Measurements from ENCODE around the gene ARHGAP6. TPM values are rescaled to one million over a fixed set of nuclear protein-coding genes. Genes with fewer than 3 reads are reported as not detected.

ARHGAP6 gene
- polyA plus RNA-seq, 3 donors: 13.9 to 19.4 (median 15.4) TPM

DNA sequence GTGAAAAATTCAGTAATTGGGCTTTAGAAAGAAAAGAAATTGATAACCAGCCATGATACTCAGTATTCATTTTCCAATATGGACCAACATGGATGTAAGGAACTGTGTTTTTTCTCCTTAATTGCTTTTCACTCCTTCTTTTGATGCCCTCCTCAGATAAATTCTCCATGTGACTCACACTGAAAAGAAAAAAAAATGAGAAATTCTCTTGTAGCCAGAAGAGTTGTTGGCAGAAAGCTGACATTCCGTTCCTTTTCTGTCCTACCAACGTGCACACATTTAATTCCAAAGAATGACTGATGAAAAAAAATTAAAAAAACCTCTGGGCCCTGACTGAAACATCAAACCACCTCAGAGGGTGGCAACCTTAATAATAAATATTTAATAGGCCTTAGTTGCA, 219.4 kb downstream of the ARHGAP6 start:
- no peak for DNase-seq (ENCODE audit: extremely low read depth in 1 of 11, low read depth in 9 of 11, low spot score in 4 of 11)

DNA sequence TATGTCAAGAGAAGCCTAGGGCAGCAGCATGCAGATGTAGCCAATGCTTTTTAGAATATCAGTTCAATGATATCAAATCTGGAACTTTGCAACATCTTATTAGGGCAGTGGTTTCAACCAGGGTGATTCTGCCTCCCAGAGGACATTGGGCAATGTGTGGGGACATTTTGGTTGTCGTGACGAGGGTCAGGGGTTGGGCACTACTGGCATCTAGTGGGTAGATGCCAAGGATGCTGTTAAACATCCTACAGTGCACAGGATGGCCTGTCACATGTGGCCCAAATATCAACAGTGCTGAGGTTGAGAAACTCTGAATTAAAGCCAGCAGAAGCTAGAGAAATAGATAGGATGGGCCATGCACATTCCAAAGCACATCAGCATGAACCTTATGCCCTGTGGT, 220.2 kb downstream of the ARHGAP6 start:
- DNase-seq (ENCODE audit: extremely low read depth in 1 of 11, low read depth in 9 of 11, low spot score in 4 of 11): no peak

DNA sequence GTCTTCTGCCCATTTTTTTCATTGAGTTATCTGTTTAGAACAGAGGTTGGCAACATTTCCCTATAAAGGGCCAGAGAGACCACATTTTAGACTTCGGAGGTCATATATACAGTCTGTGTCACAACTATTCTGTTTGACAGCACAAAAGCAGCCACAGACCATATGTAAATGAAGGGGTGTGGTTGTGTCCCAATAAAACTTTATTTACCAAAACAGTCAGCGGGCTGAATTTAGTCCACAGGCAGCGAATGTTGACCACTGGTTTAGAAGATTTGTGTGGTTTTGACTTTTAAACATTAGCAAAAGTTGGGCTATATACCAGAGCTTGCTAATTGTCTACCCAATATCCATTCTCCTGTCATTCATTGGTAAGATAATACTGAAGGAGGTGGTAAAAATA, 221.7 kb downstream of the ARHGAP6 start:
- no peak for DNase-seq (ENCODE audit: extremely low read depth in 1 of 11, low read depth in 9 of 11, low spot score in 4 of 11)

- no peak for DNase-seq (ENCODE audit: extremely low read depth in 1 of 11, low read depth in 9 of 11, low spot score in 4 of 11)
Measured at GRCh38 chrX:11439846-11440245, 225.9 kb downstream of the ARHGAP6 start.

DNA sequence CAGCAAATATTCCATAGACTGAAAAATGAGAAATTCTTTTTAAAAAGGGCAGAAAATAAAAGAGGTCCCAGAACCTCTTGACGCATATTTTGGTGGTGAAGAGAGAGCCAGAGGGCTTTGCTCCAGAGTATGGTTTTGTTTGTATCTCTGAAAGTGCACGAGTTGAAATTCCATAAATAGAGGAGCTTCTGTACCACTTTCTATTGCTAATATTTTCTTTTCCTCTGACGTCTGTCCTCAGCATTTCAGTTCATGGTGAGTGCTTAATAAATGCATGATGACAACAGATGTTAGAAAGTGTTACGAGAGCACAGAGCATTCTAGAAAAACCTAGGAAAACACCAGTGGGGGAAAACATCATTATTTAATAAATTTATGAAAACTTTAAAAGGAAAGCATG, 227.0 kb downstream of the ARHGAP6 start:
- no peak for DNase-seq (ENCODE audit: extremely low read depth in 1 of 11, low read depth in 9 of 11, low spot score in 4 of 11)

DNA sequence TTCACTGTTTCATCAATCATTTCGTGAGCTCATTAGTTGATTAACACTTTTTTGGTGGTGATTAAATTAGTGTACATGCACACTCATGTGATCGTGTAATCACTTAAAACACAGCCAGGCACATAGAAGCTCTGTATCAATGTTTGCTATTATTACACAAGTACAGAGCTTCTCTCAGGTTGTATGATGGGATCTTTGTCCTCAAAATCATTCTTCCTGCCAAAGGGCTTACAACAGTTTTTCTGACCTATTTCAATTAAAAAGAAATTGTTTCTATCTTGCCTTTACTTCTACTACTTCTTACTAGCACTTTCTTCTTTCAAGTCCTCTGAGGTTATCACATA, 227.4 kb downstream of the ARHGAP6 start:
- no peak for DNase-seq (ENCODE audit: extremely low read depth in 1 of 11, low read depth in 9 of 11, low spot score in 4 of 11)

- peak in 2 of 11 donors; percentile 9 to 31 for DNase-seq (ENCODE audit: extremely low read depth in 1 of 11, low read depth in 9 of 11, low spot score in 4 of 11)
Measured at GRCh38 chrX:11437642-11438379, 227.9 kb downstream of the ARHGAP6 start.

DNA sequence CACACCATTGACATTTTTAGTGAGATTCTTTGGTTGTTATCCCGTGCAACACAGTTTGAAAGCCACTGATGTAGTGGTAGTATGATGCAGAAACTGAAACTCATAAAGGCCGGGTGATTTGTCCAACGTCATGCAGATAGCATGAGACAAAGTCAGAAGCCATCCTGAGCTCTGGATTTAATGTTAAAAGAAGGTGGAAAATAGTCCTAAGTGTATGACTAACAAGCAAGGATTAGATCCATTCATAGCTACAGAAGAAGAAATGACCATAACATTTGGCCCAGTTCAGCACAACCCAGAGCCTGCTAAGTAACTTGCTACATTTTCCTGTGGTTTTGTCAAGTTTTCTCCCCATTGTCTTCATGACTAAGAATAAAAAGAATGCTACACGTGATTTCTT, 230.2 kb downstream of the ARHGAP6 start:
- no peak for DNase-seq (ENCODE audit: extremely low read depth in 1 of 11, low read depth in 9 of 11, low spot score in 4 of 11)

GRCh38 chrX:11434607-11435006, 231.1 kb downstream of the ARHGAP6 start:
- no peak for DNase-seq (ENCODE audit: extremely low read depth in 1 of 11, low read depth in 9 of 11, low spot score in 4 of 11)

DNA sequence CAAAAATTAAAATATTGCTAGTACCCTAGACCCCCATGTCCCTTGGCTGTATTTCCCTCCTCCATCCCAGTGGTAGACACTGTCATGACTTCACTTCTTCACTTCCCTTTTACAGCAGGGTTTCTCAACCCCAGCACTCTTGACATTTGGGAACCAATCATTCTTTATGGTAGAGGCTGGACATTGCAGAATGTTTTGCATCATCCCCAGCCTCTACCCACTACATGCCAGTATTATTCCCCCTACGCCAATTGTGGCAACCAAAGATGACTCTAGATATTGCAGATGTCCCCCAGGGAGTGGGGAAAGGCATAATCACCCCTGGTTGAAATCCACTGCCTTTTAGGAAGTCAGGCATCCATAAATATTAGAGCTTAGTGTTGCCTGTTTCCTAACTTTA, 233.9 kb downstream of the ARHGAP6 start:
- no peak for DNase-seq (ENCODE audit: extremely low read depth in 1 of 11, low read depth in 9 of 11, low spot score in 4 of 11)

GRCh38 chrX:11430271-11430670, 235.4 kb downstream of the ARHGAP6 start:
- no peak for DNase-seq (ENCODE audit: extremely low read depth in 1 of 11, low read depth in 9 of 11, low spot score in 4 of 11)

DNA sequence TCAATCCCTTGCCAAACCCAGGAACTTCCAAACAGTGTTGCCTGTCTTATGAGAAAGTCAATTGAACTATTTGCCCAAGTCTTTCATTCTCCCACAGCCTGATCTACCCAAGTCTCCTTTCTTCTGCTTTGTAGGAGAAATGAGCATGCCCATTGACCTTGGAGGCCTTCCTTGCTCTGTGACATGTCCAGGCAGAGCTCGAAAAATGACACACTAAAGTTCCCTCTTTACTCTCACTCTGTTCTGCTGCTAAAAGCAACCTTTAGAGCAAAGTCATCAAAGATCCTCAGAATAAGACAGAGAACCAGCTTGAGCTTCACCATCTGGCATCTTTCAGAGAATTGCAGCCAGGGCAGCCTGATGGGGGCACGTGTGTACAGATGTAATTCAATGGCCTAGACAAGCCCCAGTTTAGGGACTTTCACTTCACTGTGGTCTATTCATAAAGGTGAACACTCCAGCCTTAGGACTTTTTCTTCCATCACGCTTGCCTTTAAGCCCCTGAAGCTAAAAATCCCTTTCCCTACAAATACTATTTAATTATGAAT, 236.1 kb downstream of the ARHGAP6 start:
- no peak for DNase-seq (ENCODE audit: extremely low read depth in 1 of 11, low read depth in 9 of 11, low spot score in 4 of 11)

- peak in 3 of 11 donors; percentile 4 to 15 (median 9) for DNase-seq (ENCODE audit: extremely low read depth in 1 of 11, low read depth in 9 of 11, low spot score in 4 of 11)
Measured at GRCh38 chrX:11427453-11428071, 238.2 kb downstream of the ARHGAP6 start.

- DNase-seq (ENCODE audit: extremely low read depth in 1 of 11, low read depth in 9 of 11, low spot score in 4 of 11): no peak
Measured at GRCh38 chrX:11426712-11427452, 238.8 kb downstream of the ARHGAP6 start.

GRCh38 chrX:11424903-11425674, 240.6 kb downstream of the ARHGAP6 start:
- no peak for DNase-seq (ENCODE audit: extremely low read depth in 1 of 11, low read depth in 9 of 11, low spot score in 4 of 11)

DNA sequence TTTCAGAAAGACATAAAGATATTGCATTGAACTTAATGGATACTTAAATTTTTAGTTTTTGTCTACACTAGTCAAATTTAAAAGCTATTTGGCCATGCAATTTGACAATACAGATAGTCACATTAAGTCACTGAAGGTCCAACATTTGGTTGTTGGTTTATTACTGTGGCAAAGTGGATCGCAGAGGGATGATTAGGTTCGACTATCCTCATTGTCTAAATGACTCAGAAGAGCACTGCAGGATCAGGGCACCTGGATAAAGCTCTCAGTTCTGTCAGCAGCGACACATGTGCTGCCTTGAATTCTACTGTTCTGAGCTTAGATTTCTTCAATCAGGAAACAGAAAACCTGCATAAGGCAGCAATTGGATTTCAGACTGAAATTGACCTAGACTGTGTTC, 241.8 kb downstream of the ARHGAP6 start:
- DNase-seq (ENCODE audit: extremely low read depth in 1 of 11, low read depth in 9 of 11, low spot score in 4 of 11): no peak

DNA sequence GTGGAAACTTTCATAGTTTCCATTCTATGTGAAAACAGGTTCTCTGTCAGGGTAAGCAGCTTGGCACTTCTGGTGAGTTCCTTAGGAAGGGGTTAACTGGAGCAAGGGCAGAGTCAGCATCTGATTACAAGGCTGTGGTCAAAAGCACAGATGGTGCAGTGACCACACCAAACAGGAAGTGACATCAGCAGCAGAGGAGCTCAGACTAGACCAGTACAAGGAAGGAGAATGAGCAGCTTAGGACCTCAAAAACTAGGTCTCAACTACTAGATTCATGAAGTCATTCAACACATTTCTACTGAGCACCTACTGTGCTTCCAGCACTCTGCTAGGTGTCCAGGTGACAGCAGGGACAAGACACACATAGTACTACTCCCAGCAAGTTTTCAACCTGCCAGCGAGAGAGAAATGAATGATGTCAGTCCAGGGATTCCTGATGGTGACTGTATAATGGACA, 242.3 kb downstream of the ARHGAP6 start:
- DNase-seq (ENCODE audit: extremely low read depth in 1 of 11, low read depth in 9 of 11, low spot score in 4 of 11): no peak

DNA sequence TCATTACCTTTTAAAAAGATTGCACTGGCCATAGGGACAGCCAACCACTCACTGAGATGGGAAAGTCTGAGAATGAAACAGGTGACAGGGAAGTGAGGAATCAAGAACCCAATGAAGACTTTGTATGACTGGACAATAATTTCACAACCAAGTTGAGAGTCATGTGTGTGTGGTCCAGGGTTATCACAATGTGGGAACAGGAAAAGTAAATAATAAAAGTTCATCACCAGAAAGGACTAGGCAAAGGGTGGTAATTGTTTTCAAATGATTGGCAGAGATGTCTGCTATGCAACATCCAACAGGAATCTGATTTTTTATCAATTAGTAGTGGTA, 243.2 kb downstream of the ARHGAP6 start:
- no peak for DNase-seq (ENCODE audit: extremely low read depth in 1 of 11, low read depth in 9 of 11, low spot score in 4 of 11)

DNA sequence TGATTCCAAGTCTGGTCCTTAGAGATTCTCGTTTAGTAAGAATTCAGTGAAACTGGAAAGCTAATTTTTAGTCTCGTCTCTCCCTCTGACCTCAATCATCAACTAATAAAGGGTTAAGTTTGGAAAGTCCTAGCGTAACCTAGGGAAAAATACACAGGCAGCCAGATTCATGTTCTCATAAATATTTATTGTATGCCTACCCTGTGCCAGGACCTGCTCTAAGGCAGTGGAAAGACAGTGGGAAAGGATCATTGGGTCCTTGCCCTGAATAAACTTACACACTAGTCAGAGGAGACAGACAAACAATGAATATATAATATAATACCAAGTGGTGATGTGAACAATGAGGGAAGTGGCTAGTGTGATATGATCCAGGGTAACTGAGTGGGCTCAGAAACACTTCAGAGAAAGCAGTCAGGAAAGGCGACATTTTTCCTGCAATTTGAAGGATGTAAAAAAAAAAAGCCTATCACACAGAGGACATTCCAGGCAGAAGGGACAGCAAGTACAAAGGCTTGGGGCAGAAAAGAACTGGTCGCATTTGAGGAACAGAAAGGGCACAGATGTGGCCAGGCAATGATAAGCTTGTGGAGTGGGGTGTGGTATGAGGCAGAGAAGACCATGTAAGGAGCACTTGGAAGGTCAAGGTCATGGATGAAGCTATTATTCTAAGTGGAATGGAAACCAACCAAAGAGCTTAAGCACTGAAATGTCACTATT, 243.8 kb downstream of the ARHGAP6 start:
- DNase-seq (ENCODE audit: extremely low read depth in 1 of 11, low read depth in 9 of 11, low spot score in 4 of 11): no peak
